CD4-positive, alpha-beta memory T cell (primary cell): ENCODE results near the gene ZSCAN12. TPM values are rescaled to one million over a fixed set of nuclear protein-coding genes. Genes with fewer than 3 reads are reported as not detected.

ENCODE experiments used
- CTCF ChIA-PET: fragments of 350-600 bp; sonication (Branson Sonifier 250); formaldehyde crosslinking; loops from one replicate; lab custom pipeline; 2021; ENCODE audit warnings: inconsistent platforms; ENCODE audit not compliant: partially characterized antibody; lab: Charles Lee
- POLR2A ChIA-PET: fragments of 350-600 bp; sonication (Branson Sonifier 250); formaldehyde crosslinking; loops from one replicate; lab custom pipeline; 2021; ENCODE audit not compliant: partially characterized antibody; lab: Charles Lee
- DNase-seq, 5 donors: peaks; one replicate each; pipeline versions ENCODE4 v3.0.0 to v3.0.0-alpha.2; 2020 to 2022; ENCODE audit warnings: mixed read lengths in 1 of 5
- H3K27ac ChIP-seq: one replicate; pipeline ENCODE4 v1.7.0; 2013; ENCODE audit warnings: low read depth, low read length
- H3K27me3 ChIP-seq: 2 replicates; pipeline ENCODE4 v1.7.0; 2013; ENCODE audit warnings: mild to moderate bottlenecking, low read length, moderate library complexity; ENCODE audit not compliant: insufficient read depth
- H3K36me3 ChIP-seq: 2 replicates; pipeline ENCODE4 v1.7.0; 2013; ENCODE audit warnings: mild to moderate bottlenecking, low read length, moderate library complexity; ENCODE audit not compliant: insufficient read depth
- H3K4me1 ChIP-seq: 2 replicates; pipeline ENCODE4 v1.7.0; 2013; ENCODE audit warnings: mild to moderate bottlenecking, low read length, moderate library complexity; ENCODE audit not compliant: insufficient read depth
- H3K4me3 ChIP-seq, 2 donors: one replicate each; pipeline ENCODE4 v1.7.0; 2013; ENCODE audit warnings: low read length in 2 of 2, mild to moderate bottlenecking in 1 of 2
- H3K9me3 ChIP-seq, 2 donors: one replicate each; pipeline ENCODE4 v1.7.0; 2013; ENCODE audit warnings: low read length in 2 of 2, control low read depth in 1 of 2; ENCODE audit not compliant: control insufficient read depth in 1 of 2
- H3K27ac Mint-ChIP-seq, 7 donors: one replicate each; pipeline ENCODE4 v1.8.0; 2020 to 2021; ENCODE audit warnings: mixed read lengths in 7 of 7, mild to moderate bottlenecking in 6 of 7, inconsistent platforms in 3 of 7, moderate library complexity in 3 of 7
- H3K27me3 Mint-ChIP-seq, 2 donors: one replicate each; pipeline ENCODE4 v1.8.0; 2020 to 2021; ENCODE audit warnings: mixed read lengths in 2 of 2
- H3K36me3 Mint-ChIP-seq, 2 donors: one replicate each; pipeline ENCODE4 v1.8.0; 2020 to 2021; ENCODE audit warnings: mixed read lengths in 2 of 2, inconsistent platforms in 1 of 2, mild to moderate bottlenecking in 1 of 2
- H3K4me1 Mint-ChIP-seq, 4 donors: one replicate each; pipeline ENCODE4 v1.8.0; 2020 to 2021; ENCODE audit warnings: mixed read lengths in 4 of 4, mild to moderate bottlenecking in 1 of 4
- H3K4me3 Mint-ChIP-seq, 8 donors: one replicate each; pipeline ENCODE4 v1.8.0; 2020 to 2021; ENCODE audit warnings: mixed read lengths in 8 of 8, mild to moderate bottlenecking in 7 of 8, moderate library complexity in 6 of 8, inconsistent platforms in 3 of 8
- H3K9me3 Mint-ChIP-seq, 8 donors: one replicate each; pipeline ENCODE4 v1.8.0; 2020 to 2021; ENCODE audit warnings: mixed read lengths in 8 of 8, mild to moderate bottlenecking in 5 of 8, inconsistent platforms in 3 of 8, moderate library complexity in 1 of 8
- intact Hi-C: fragments of 100-400 bp; cut with micrococcal nuclease; formaldehyde crosslinking; loops from one replicate; pipeline ENCODE4 v1.15.1; 2023
- polyA plus RNA-seq, 2 donors: library from polyadenylated mRNA; unstranded; fragments of 300-500 nt; fragmentation: Illumina TruSeq; gene quantifications; one replicate each; pipeline ENCODE4 v1.2.3, GENCODE V29; 2021
- total RNA-seq, 2 experiments: library from RNA; stranded (reverse); gene quantifications; one replicate each; pipeline ENCODE4 v1.2.3, GENCODE V29; 2021

The ZSCAN12 gene
- total and polyA plus RNA-seq, 4 experiments from 2014 or later = 0.70 to 8.3 (median 4.7) TPM

DNA sequence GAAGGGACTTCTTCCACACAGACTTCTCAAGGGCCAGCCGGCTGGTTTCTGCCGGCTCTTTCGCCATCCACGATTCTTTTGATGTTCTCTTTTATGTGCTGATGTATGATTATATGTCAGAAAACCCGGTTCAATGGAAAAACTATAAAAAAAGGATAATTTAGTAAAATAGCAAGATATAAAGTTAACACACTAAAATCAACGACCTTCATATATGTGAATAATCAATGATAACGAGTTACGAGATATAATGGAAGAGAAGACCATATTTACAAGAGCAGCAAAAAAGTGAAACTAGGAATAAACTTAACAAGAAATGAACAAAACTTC lies 540 bp upstream of the ZSCAN12 start:
- CTCF ChIA-PET = no interaction called here
- peaks cover 25 to 33% of the 10 kb centered on the region in 2 donors for H3K36me3 Mint-ChIP-seq
- H3K27ac Mint-ChIP-seq = peak overlapping the region; percentile 30 to 94 (median 88)
- Histone ChIP-seq H3K4me3 (peak overlapping the region; percentile 81 to 91), H3K4me1 (peaks cover 41% of the 10 kb centered on the region), H3K27me3 (no peaks in the 10 kb centered on the region), H3K9me3 (no peaks in the 10 kb centered on the region), H3K27ac (no peak overlapping the region), H3K36me3 (no peaks in the 10 kb centered on the region)
- POLR2A ChIA-PET = interaction anchor here (1.4 to 2.2 kb wide), 2 partner anchors 258 to 263 kb away, joined by 4 to 10 read pairs; partner anchors contain the start of gene ZKSCAN8
- peaks cover 8 to 12% of the 10 kb centered on the region in 2 donors for H3K27me3 Mint-ChIP-seq
- peak overlapping the region; percentile 94 to 96 (median 95) for H3K4me3 Mint-ChIP-seq
- H3K9me3 Mint-ChIP-seq = peaks cover 0 to 6% (median 0%) of the 10 kb centered on the region in 8 donors
- peaks cover 17 to 53% (median 37%) of the 10 kb centered on the region in 4 donors for H3K4me1 Mint-ChIP-seq
- no peak for DNase-seq
- intact Hi-C loops = no loop called here

DNA sequence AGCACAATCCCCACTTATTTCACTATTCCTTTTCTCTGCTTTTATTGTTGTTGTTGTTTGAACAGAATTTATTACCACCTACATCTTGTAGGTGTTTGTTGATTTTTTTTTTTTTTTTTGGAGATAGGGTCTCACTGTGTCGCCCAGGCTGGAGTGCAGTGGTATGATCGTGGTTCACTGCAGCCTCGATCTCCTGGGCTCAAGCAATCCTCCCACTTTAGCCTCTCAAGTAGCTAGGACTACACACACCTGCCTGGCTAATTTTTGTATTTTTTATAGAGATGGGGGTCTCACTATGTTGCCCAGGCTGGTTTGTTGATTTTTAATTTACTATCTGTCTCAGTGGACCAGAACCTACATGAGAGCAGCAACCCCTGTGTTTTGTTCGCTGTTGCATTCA lies 3.6 kb downstream of the ZSCAN12 start:
- no peak overlapping the region for H3K27ac Mint-ChIP-seq
- intact Hi-C loops = loop anchor here (5.0 kb wide), 1 partner anchor 286 kb away; no protein-coding TSS in a partner anchor
- H3K4me3 Mint-ChIP-seq = peak overlapping the region in 2 of 8 donors; percentile 12 to 61

DNA sequence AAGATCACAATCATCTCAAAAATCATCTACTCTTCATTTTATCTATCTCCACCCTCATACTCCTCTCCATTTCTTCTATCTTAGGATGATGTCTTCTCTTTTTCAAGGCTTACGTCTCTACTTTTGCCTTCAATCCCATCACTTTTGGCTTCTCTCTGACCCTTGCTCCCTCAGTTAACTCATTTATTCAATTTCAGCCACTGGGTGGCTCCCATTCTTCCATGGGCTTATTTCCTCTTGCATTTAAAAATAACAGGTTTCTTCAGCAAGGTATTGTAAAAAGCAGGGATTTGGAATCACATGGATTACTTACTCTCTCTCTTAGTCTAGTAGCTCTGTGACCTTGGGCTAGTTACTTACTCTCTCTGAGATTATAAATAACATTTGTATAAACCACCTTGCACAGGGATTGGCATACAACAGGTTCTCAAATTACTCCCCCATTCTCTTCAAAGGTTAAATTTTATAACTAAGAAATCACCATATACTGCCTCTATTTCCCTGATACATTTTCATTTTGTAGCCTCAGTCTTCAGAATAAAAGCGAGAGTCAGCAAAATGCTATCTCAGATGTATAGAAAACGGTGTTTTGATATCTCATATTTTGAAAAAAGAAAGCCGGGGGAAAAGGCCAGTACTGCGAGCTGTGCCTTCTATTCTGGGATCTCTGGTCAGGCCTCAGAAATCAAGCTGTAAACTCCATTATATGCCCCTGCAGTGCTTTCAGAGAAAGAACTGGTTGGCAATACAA lies 5.5 kb downstream of the ZSCAN12 start:
- no peaks in the 10 kb centered on the region for H3K9me3 ChIP-seq
- no peak overlapping the region for H3K4me3 ChIP-seq
- no peak for DNase-seq
- Mint-ChIP-seq H3K4me1 (peaks cover 25 to 57% (median 39%) of the 10 kb centered on the region in 4 donors), H3K9me3 (peaks cover 0 to 4% (median 0%) of the 10 kb centered on the region in 8 donors), H3K4me3 (no peak overlapping the region), H3K36me3 (peaks cover 70% of the 10 kb centered on the region in 2 donors), H3K27ac (peak overlapping the region in 1 of 7 donors; percentile 19), H3K27me3 (no peaks in the 10 kb centered on the region)
- H3K27me3 ChIP-seq = no peaks in the 10 kb centered on the region
- POLR2A ChIA-PET = no interaction called here
- H3K4me1 ChIP-seq = peaks cover 48% of the 10 kb centered on the region
- peaks cover 33% of the 10 kb centered on the region for H3K36me3 ChIP-seq
- no peak overlapping the region for H3K27ac ChIP-seq
- CTCF ChIA-PET = interaction anchor here (0.6 kb wide), 1 partner anchor 8 kb away, joined by 4 read pairs; no protein-coding TSS in a partner anchor
- intact Hi-C loops = no loop called here

More for the DNA sequence above, 3.6 kb downstream of the ZSCAN12 start:
- CTCF ChIA-PET = interaction anchor here (0.9 to 1.6 kb wide), 2 partner anchors 33 to 40 kb away, joined by 3 to 5 read pairs; no protein-coding TSS in a partner anchor
- POLR2A ChIA-PET = no interaction called here
- Histone ChIP-seq H3K27me3 (no peaks in the 10 kb centered on the region), H3K27ac (no peak overlapping the region), H3K36me3 (peaks cover 16% of the 10 kb centered on the region), H3K4me3 (no peak overlapping the region), H3K4me1 (peaks cover 56% of the 10 kb centered on the region), H3K9me3 (no peaks in the 10 kb centered on the region)
- H3K4me1 Mint-ChIP-seq = peaks cover 25 to 70% (median 47%) of the 10 kb centered on the region in 4 donors
- peaks cover 55 to 65% of the 10 kb centered on the region in 2 donors for H3K36me3 Mint-ChIP-seq
- peaks cover 0 to 4% (median 0%) of the 10 kb centered on the region in 8 donors for H3K9me3 Mint-ChIP-seq
- no peak for DNase-seq
- peaks cover 0 to under 1% of the 10 kb centered on the region in 2 donors for H3K27me3 Mint-ChIP-seq

DNA sequence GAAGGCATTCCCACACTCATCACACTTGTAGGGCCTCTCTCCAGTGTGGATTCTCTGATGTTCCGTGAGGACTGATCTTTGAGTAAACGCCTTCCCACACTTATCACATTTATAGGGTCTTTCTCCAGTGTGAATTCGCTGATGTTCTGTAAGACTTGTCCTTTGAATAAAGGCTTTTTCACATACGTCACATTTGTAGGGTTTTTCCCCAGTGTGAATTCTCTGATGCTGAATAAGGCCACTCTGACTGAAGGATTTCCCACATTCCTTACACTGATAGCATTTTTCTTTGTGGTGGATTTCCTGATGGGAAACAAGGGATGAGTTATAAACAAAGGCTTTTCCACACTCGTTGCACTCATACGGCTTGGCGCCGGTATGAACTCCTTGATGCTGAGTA lies 8.9 kb downstream of the ZSCAN12 start:
- POLR2A ChIA-PET = no interaction called here
- Mint-ChIP-seq H3K4me3 (no peak overlapping the region), H3K4me1 (peaks cover 16 to 39% (median 20%) of the 10 kb centered on the region in 4 donors), H3K9me3 (peaks cover 0 to 4% (median 0%) of the 10 kb centered on the region in 8 donors), H3K27ac (no peak overlapping the region), H3K36me3 (peaks cover 76 to 78% of the 10 kb centered on the region in 2 donors), H3K27me3 (no peaks in the 10 kb centered on the region)
- no peak overlapping the region for H3K27ac ChIP-seq
- CTCF ChIA-PET = no interaction called here
- no peak for DNase-seq
- peaks cover 21% of the 10 kb centered on the region for H3K4me1 ChIP-seq
- intact Hi-C loops = no loop called here
- H3K27me3 ChIP-seq = no peaks in the 10 kb centered on the region
- H3K9me3 ChIP-seq = no peaks in the 10 kb centered on the region
- peaks cover 33% of the 10 kb centered on the region for H3K36me3 ChIP-seq
- H3K4me3 ChIP-seq = no peak overlapping the region

DNA sequence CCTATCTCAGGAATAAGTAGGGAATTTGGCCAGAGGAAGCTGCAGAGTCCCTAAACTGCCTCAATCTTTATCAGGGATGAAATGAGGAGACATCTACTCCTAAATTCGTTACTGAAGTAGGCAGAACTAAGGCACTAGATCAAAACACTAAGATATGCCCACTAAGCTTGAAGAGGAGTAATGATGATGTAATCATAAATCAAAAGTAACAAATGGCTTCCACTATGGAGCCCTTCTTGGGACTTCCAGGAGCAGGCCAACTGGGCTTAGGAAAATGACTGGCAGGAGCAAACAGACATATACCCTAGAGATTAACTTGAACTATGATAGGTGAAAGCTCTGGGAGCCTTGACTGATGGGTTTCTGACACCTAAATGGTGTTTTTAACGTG lies 15.4 kb downstream of the ZSCAN12 start:
- H3K36me3 ChIP-seq = peaks cover 11% of the 10 kb centered on the region

DNA sequence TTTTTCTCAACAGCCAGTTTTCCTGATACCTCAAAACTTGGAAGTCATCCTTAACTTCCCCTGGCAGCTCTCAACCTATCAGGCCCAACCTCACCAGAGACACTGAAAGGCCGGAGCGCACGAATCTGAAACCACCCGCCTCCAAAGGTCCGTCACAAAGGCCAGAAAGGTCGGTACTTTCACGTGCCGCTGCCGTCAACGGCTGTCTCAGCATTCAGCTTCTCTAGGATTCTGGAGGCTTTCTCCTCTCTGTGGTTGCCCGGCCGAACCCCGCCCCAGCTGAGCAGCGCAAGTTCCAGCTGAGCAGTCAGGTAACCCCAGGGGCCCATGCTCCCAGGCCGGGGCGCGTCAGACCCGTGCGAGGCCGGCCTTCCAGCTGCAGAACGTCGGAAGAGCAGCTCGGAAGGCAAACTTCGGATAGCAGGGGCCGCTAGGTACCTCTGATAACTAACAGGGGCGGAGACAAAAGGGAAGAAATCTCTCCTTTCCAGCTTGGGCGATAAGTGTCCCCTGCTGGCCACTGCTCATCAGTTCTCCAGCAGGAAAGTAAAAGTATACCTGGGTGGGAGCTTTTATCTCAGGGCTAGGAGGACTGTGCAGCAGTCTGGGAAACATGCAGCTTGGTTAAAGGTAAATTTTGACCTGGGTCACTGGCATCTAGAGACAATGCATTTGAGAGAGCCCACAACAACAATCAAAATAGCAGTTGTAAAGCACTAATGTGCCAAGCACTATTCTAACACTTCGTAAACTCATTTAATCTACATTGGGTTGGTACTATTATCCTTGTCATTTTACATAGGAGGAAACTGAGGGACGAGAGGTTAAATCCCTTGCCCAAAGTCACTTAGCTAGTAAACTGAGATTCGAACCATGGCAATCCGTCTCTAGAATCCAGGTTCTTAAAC lies 16.1 kb downstream of the ZSCAN12 start:
- H3K27ac ChIP-seq = no peak overlapping the region
- H3K36me3 ChIP-seq = peaks cover 11% of the 10 kb centered on the region
- no peaks in the 10 kb centered on the region for H3K4me1 ChIP-seq
- POLR2A ChIA-PET = interaction anchor here (0.5 kb wide), 2 partner anchors 18 to 1004 kb away, joined by 3 read pairs; no protein-coding TSS in a partner anchor
- peaks cover 0 to 3% of the 10 kb centered on the region in 2 donors for H3K9me3 ChIP-seq
- H3K27ac Mint-ChIP-seq = peak overlapping the region in 2 of 7 donors; percentile 36 to 44
- CTCF ChIA-PET = interaction anchor here (1.8 kb wide), 1 partner anchor 27 kb away, joined by 6 read pairs; no protein-coding TSS in a partner anchor
- H3K4me3 Mint-ChIP-seq = peak overlapping the region; percentile 13 to 72 (median 59)
- H3K4me3 ChIP-seq = no peak overlapping the region
- no peaks in the 10 kb centered on the region for H3K27me3 ChIP-seq
- peaks cover 0 to 11% (median 5%) of the 10 kb centered on the region in 8 donors for H3K9me3 Mint-ChIP-seq
- H3K27me3 Mint-ChIP-seq = no peaks in the 10 kb centered on the region
- peaks cover 65 to 76% of the 10 kb centered on the region in 2 donors for H3K36me3 Mint-ChIP-seq
- H3K4me1 Mint-ChIP-seq = peaks cover 0 to 18% (median 9%) of the 10 kb centered on the region in 4 donors
- intact Hi-C loops = loop anchor here (2.0 kb wide), 1 partner anchor 71 kb away; no protein-coding TSS in a partner anchor
- peak in 2 of 5 donors; percentile 3 to 10 for DNase-seq

More for the DNA sequence above, 15.4 kb downstream of the ZSCAN12 start:
- H3K27me3 ChIP-seq = no peaks in the 10 kb centered on the region
- Mint-ChIP-seq H3K27ac (peak overlapping the region in 1 of 7 donors; percentile 44), H3K27me3 (no peaks in the 10 kb centered on the region), H3K4me3 (no peak overlapping the region), H3K36me3 (peaks cover 70 to 80% of the 10 kb centered on the region in 2 donors), H3K9me3 (peaks cover 0 to 11% (median 5%) of the 10 kb centered on the region in 8 donors), H3K4me1 (peaks cover 0 to 18% (median 9%) of the 10 kb centered on the region in 4 donors)
- no peak overlapping the region for H3K27ac ChIP-seq
- H3K9me3 ChIP-seq = peaks cover 0 to 3% of the 10 kb centered on the region in 2 donors
- intact Hi-C loops = loop anchor here (2.0 kb wide), 1 partner anchor 71 kb away; no protein-coding TSS in a partner anchor
- no peaks in the 10 kb centered on the region for H3K4me1 ChIP-seq
- DNase-seq = no peak
- H3K4me3 ChIP-seq = no peak overlapping the region
- POLR2A ChIA-PET = interaction anchor here (1.6 kb wide), 1 partner anchor 118 kb away, joined by 3 read pairs; no protein-coding TSS in a partner anchor
- CTCF ChIA-PET = interaction anchor here (1.8 kb wide), 1 partner anchor 28 kb away, joined by 6 read pairs; no protein-coding TSS in a partner anchor
